Measurements from ENCODE around the gene BEST2.
"Not testable (repeated sequence)": the region's sequence is repeated elsewhere in the genome, so short reads cannot be mapped to it uniquely, and the experiment has no call there.

The BEST2 gene

GRCh38 chr19:12751635-12752034 lies at the start of gene BEST2:
Gene BEST2 (plus strand): TSS chr19:12751791. CDS start chr19:12752593, 802 bp downstream.
- in situ Hi-C loops (cut with MboI; ENCODE audit: low sequenced_read_pairs): no loop called here

- in situ Hi-C loops (cut with MboI; ENCODE audit: low sequenced_read_pairs): no loop called here
These were observed 48.5 kb upstream of the BEST2 start for GRCh38 chr19:12703046-12703445.

GRCh38 chr19:12705169-12705568 lies 46.4 kb upstream of the BEST2 start:
- in situ Hi-C loops (cut with MboI; ENCODE audit: low sequenced_read_pairs): no loop called here

GRCh38 chr19:12705654-12706331 lies 45.8 kb upstream of the BEST2 start:
- in situ Hi-C loops (cut with MboI; ENCODE audit: low sequenced_read_pairs): no loop called here

- in situ Hi-C loops (cut with MboI; ENCODE audit: low sequenced_read_pairs): no loop called here
These were observed 45.3 kb upstream of the BEST2 start for GRCh38 chr19:12706332-12706718.

GRCh38 chr19:12708641-12709040 lies 43.0 kb upstream of the BEST2 start:
- in situ Hi-C loops (cut with MboI; ENCODE audit: low sequenced_read_pairs): no loop called here

GRCh38 chr19:12711187-12711586 lies 40.4 kb upstream of the BEST2 start:
- in situ Hi-C loops (cut with MboI; ENCODE audit: low sequenced_read_pairs): no loop called here

GRCh38 chr19:12712077-12712476 lies 39.5 kb upstream of the BEST2 start:
- in situ Hi-C loops (cut with MboI; ENCODE audit: low sequenced_read_pairs): not testable (repeated sequence)

GRCh38 chr19:12713304-12713703 lies 38.3 kb upstream of the BEST2 start:
- in situ Hi-C loops (cut with MboI; ENCODE audit: low sequenced_read_pairs): not testable (repeated sequence)

- in situ Hi-C loops (cut with MboI; ENCODE audit: low sequenced_read_pairs): no loop called here
These were observed 36.5 kb upstream of the BEST2 start for GRCh38 chr19:12715102-12715501.

GRCh38 chr19:12715929-12716328 lies 35.7 kb upstream of the BEST2 start:
- in situ Hi-C loops (cut with MboI; ENCODE audit: low sequenced_read_pairs): no loop called here

- in situ Hi-C loops (cut with MboI; ENCODE audit: low sequenced_read_pairs): no loop called here
These were observed 31.3 kb upstream of the BEST2 start for GRCh38 chr19:12720296-12720695.

- in situ Hi-C loops (cut with MboI; ENCODE audit: low sequenced_read_pairs): no loop called here
These were observed 30.5 kb upstream of the BEST2 start for GRCh38 chr19:12720851-12721655.

- in situ Hi-C loops (cut with MboI; ENCODE audit: low sequenced_read_pairs): no loop called here
These were observed 29.7 kb upstream of the BEST2 start for GRCh38 chr19:12721656-12722565.

- in situ Hi-C loops (cut with MboI; ENCODE audit: low sequenced_read_pairs): no loop called here
These were observed 28.8 kb upstream of the BEST2 start for GRCh38 chr19:12722566-12723380.

GRCh38 chr19:12723381-12723640 lies 28.3 kb upstream of the BEST2 start:
- in situ Hi-C loops (cut with MboI; ENCODE audit: low sequenced_read_pairs): no loop called here

- in situ Hi-C loops (cut with MboI; ENCODE audit: low sequenced_read_pairs): no loop called here
These were observed 27.8 kb upstream of the BEST2 start, which contains the start of gene TNPO2 for GRCh38 chr19:12723641-12724426. Gene TNPO2 (minus strand): TSS chr19:12723932. CDS start chr19:12720977, 2,955 bp downstream.

GRCh38 chr19:12725612-12726011 lies 26.0 kb upstream of the BEST2 start:
- in situ Hi-C loops (cut with MboI; ENCODE audit: low sequenced_read_pairs): not testable (repeated sequence)

- in situ Hi-C loops (cut with MboI; ENCODE audit: low sequenced_read_pairs): no loop called here
These were observed 24.6 kb upstream of the BEST2 start for GRCh38 chr19:12726988-12727316.
